Calu3 (cell line): ENCODE measurements around the gene CDC16. TPM values are rescaled to one million over a fixed set of nuclear protein-coding genes. Genes with fewer than 3 reads are reported as not detected.
"Not testable (repeated sequence)": the region's sequence is repeated elsewhere in the genome, so short reads cannot be mapped to it uniquely, and the experiment has no call there.

Source experiments
- BruUV-seq: library from RNA; stranded (reverse); fragments of 400-500 nt; replicated peaks from 2 replicates; lab custom pipeline; 2021; lab: Mats Ljungman, UMichigan
- CTCF ChIA-PET: fragments of 300-600 bp; sonication (Branson Sonifier 250); formaldehyde crosslinking; loops from one replicate; lab custom pipeline; 2022; ENCODE audit warnings: antibody characterized with exemption; lab: Charles Lee
- DNase-seq: peaks from one replicate; pipeline ENCODE4 v3.0.0; 2022
- H3K27ac Mint-ChIP-seq: one replicate; pipeline ENCODE4 v1.8.0; 2022; ENCODE audit warnings: mixed read lengths; ENCODE audit not compliant: unreplicated experiment
- H3K27me3 Mint-ChIP-seq: one replicate; pipeline ENCODE4 v1.8.0; 2022; ENCODE audit warnings: mixed read lengths; ENCODE audit not compliant: unreplicated experiment
- H3K36me3 Mint-ChIP-seq: one replicate; pipeline ENCODE4 v1.8.0; 2022; ENCODE audit warnings: mild to moderate bottlenecking, moderate library complexity, mixed read lengths; ENCODE audit not compliant: insufficient read depth, unreplicated experiment
- H3K4me1 Mint-ChIP-seq: one replicate; pipeline ENCODE4 v1.8.0; 2022; ENCODE audit warnings: mild to moderate bottlenecking, low read depth, mixed read lengths; ENCODE audit not compliant: unreplicated experiment
- H3K4me3 Mint-ChIP-seq: one replicate; pipeline ENCODE4 v1.8.0; 2022; ENCODE audit warnings: mild to moderate bottlenecking, low read depth, moderate library complexity, mixed read lengths; ENCODE audit not compliant: unreplicated experiment
- H3K9me3 Mint-ChIP-seq: one replicate; pipeline ENCODE4 v1.8.0; 2022; ENCODE audit warnings: low read depth, mixed read lengths; ENCODE audit not compliant: unreplicated experiment
- intact Hi-C: fragments of 100-400 bp; cut with micrococcal nuclease; formaldehyde crosslinking; loops from one replicate; pipeline ENCODE4 v1.10.0; 2022; ENCODE audit not compliant: unreplicated experiment
- total RNA-seq: library from RNA; stranded (reverse); gene quantifications from 2 replicates; pipeline ENCODE4 v1.2.3, GENCODE V29; 2022
- TF ChIP-seq, protein P1 (sequence below): fragments of 200-600 bp; IDR thresholded peaks from one replicate; pipeline ENCODE4 v1.8.0; 2022; ENCODE audit warnings: antibody characterized with exemption; ENCODE audit not compliant: unreplicated experiment

CDC16 gene
- total RNA-seq, 1 experiment from 2014 or later: 15.7 TPM

DNA sequence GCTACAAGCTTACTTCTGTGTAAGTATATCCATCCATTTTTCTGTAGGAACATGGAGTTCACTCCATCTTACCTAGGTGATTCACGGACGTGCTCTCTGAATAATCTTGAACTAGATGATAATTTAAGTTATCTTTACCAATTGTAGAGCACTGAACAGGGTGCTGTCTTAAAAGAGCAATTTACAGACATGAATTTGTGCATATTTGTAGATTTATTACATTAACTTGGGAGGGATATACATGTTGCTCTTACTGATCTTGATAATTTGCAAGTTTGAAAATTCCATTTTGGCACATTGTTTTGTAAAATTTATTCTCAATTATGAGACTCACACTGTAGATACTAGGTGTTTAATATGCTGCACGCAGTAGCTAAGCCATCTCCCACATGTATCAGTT is 9.3 kb downstream of the CDC16 start:
- no peaks in the 10 kb centered on the region for H3K27me3 Mint-ChIP-seq
- CTCF ChIA-PET: no interaction called here
- H3K9me3 Mint-ChIP-seq: no peaks in the 10 kb centered on the region
- no peak for DNase-seq
- intact Hi-C loops: no loop called here
- no peaks in the 10 kb centered on the region for H3K4me1 Mint-ChIP-seq
- no peaks in the 10 kb centered on the region for H3K36me3 Mint-ChIP-seq
- no peak overlapping the region for H3K27ac Mint-ChIP-seq
- no TSS peak for BruUV-seq
- TF ChIP-seq, protein P1, sequence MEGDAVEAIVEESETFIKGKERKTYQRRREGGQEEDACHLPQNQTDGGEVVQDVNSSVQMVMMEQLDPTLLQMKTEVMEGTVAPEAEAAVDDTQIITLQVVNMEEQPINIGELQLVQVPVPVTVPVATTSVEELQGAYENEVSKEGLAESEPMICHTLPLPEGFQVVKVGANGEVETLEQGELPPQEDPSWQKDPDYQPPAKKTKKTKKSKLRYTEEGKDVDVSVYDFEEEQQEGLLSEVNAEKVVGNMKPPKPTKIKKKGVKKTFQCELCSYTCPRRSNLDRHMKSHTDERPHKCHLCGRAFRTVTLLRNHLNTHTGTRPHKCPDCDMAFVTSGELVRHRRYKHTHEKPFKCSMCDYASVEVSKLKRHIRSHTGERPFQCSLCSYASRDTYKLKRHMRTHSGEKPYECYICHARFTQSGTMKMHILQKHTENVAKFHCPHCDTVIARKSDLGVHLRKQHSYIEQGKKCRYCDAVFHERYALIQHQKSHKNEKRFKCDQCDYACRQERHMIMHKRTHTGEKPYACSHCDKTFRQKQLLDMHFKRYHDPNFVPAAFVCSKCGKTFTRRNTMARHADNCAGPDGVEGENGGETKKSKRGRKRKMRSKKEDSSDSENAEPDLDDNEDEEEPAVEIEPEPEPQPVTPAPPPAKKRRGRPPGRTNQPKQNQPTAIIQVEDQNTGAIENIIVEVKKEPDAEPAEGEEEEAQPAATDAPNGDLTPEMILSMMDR: no peak
- no peak overlapping the region for H3K4me3 Mint-ChIP-seq

DNA sequence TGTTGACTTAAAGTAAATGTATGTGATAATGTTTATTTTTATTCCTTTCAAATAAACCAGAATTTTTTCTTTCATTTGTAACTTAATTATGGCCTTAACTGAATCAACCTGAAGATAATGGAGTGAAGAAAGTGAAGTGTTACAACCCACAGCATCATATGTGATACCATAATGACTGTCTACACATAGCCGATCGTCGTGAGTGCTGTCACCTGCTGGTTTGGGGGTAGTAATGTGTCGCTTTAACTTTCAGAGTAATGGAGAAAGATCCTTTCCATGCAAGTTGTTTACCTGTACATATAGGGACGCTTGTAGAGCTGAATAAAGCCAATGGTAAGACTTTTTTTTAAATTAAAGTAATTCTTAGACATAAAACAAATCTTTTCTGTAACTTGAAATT is 9.9 kb downstream of the CDC16 start:
- CTCF ChIA-PET: no interaction called here

DNA sequence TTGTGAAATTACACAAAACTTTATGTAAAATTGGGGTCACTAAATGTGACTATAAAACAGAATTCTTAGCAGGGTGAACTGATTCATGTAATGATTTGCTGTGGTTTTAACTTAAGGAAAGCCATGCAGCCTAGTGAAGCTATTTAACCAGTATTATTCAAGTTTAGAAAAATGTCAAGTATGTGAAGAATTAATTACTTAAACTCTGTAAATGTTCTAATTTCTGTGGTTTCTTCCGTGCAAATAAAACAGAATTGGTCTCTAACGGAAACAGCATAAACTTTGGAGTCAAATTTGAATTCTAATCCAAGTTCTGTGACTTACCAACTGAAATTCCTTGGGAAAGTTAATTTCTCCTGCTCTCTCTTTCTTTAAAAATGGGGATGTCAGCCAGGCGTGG is 13.3 kb downstream of the CDC16 start:
- CTCF ChIA-PET: no interaction called here
- no peak for DNase-seq
- intact Hi-C loops: no loop called here
- H3K27ac Mint-ChIP-seq: no peak overlapping the region
- no peaks in the 10 kb centered on the region for H3K9me3 Mint-ChIP-seq
- H3K4me1 Mint-ChIP-seq: no peaks in the 10 kb centered on the region
- TF ChIP-seq, protein P1: no peak
- no peak overlapping the region for H3K4me3 Mint-ChIP-seq
- H3K27me3 Mint-ChIP-seq: no peaks in the 10 kb centered on the region
- no peaks in the 10 kb centered on the region for H3K36me3 Mint-ChIP-seq
- no TSS peak for BruUV-seq

More for the DNA sequence above, 9.9 kb downstream of the CDC16 start:
- no TSS peak for BruUV-seq
- TF ChIP-seq, protein P1: no peak
- Mint-ChIP-seq H3K27ac (no peak overlapping the region), H3K4me1 (no peaks in the 10 kb centered on the region), H3K36me3 (no peaks in the 10 kb centered on the region), H3K9me3 (no peaks in the 10 kb centered on the region), H3K27me3 (no peaks in the 10 kb centered on the region), H3K4me3 (no peak overlapping the region)
- intact Hi-C loops: no loop called here
- no peak for DNase-seq

DNA sequence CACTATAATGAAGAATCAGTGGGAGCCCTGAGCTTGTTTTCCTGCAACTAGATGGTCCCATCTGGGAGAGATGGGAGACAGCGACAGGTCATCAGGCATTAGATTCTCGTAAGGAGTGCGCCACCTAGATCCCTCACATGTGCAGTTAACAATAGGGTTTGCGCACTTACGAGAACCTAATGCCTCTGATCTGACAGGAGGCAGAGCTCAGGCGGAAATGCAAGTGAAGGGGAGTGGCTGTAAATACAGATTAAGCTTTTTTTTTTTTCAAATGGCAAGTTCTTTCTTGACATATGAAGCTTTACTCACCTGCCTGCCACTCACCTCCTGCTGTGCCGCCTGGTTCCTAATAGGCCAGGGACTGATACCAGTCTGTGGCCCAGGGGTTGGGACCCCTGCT is 14.4 kb downstream of the CDC16 start:
- no TSS peak for BruUV-seq
- Mint-ChIP-seq H3K4me3 (no peak overlapping the region), H3K4me1 (no peaks in the 10 kb centered on the region), H3K27ac (no peak overlapping the region), H3K36me3 (no peaks in the 10 kb centered on the region), H3K27me3 (no peaks in the 10 kb centered on the region), H3K9me3 (no peaks in the 10 kb centered on the region)
- CTCF ChIA-PET: no interaction called here
- intact Hi-C loops: no loop called here
- no peak for DNase-seq
- TF ChIP-seq, protein P1: no peak

DNA sequence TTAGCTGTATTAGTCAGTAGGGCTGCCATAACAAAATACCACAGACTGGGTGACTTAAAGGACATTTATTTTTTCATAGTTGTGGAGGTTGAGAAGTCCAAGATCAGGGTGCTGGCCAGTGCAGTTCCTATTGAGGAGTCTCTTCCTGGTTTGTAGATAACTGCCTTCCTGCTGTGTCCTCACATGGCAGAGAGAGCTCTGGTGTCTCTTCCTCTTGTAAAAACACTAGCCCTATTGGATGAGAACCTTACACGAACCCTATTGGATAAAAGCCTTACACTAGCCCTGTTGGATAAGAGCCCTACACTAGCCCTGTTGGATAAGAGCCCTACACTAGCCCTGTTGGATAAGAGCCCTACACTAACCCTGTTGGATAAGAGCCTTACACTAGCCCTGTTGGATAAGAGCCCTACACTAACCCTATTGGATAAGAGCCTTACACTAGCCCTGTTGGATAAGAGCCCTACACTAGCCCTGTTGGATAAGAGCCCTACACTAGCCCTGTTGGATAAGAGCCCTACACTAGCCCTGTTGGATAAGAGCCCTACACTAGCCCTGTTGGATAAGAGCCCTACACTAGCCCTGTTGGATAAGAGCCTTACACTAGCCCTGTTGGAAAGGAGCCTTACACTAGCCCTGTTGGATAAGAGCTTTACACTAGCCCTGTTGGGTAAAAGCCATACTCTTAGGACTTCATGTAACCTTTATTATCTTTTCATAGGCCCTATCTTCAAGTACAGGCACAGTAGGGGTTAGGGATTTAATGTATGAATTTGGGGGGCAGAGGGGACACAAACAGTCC is 17.1 kb downstream of the CDC16 start:
- H3K36me3 Mint-ChIP-seq, H3K27ac Mint-ChIP-seq, CTCF ChIA-PET, intact Hi-C loops, H3K4me3 Mint-ChIP-seq, H3K27me3 Mint-ChIP-seq, H3K9me3 Mint-ChIP-seq, BruUV-seq, H3K4me1 Mint-ChIP-seq, DNase-seq: not testable (repeated sequence)
